ENCODE data around the gene ERBB3. TPM values are rescaled to one million over a fixed set of nuclear protein-coding genes. Genes with fewer than 3 reads are reported as not detected.

Gene ERBB3
- total RNA-seq, 4 donors from 2014 or later, result 2.9 to 8.3 (median 7.6) TPM

DNA sequence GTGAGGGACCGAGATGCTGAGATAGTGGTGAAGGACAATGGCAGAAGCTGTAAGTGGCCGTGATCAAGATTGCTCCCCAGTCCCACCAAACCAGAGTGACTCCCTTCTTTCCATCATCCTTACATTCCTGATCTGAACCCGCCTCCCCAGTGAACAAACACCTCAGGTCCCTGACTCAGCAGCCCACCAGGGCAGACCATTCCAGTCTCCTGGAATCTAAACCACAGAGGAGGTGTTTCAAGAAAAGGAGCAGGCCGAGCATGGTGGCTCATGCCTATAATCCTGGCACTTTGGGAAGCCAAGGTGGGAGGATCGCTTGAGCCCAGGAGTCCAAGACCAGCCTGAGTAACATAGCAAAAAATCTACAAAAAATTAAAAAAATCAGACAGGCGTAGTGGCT lies 6.6 kb downstream of the ERBB3 start:
- no peak for ATAC-seq (ENCODE audit: low FRiP score)
- TF ChIP-seq, protein P1, sequence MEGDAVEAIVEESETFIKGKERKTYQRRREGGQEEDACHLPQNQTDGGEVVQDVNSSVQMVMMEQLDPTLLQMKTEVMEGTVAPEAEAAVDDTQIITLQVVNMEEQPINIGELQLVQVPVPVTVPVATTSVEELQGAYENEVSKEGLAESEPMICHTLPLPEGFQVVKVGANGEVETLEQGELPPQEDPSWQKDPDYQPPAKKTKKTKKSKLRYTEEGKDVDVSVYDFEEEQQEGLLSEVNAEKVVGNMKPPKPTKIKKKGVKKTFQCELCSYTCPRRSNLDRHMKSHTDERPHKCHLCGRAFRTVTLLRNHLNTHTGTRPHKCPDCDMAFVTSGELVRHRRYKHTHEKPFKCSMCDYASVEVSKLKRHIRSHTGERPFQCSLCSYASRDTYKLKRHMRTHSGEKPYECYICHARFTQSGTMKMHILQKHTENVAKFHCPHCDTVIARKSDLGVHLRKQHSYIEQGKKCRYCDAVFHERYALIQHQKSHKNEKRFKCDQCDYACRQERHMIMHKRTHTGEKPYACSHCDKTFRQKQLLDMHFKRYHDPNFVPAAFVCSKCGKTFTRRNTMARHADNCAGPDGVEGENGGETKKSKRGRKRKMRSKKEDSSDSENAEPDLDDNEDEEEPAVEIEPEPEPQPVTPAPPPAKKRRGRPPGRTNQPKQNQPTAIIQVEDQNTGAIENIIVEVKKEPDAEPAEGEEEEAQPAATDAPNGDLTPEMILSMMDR (IDR thresholded peaks at IDR 0.05), result no peak
- no peak for DNase-seq (ENCODE audit: low spot score)

DNA sequence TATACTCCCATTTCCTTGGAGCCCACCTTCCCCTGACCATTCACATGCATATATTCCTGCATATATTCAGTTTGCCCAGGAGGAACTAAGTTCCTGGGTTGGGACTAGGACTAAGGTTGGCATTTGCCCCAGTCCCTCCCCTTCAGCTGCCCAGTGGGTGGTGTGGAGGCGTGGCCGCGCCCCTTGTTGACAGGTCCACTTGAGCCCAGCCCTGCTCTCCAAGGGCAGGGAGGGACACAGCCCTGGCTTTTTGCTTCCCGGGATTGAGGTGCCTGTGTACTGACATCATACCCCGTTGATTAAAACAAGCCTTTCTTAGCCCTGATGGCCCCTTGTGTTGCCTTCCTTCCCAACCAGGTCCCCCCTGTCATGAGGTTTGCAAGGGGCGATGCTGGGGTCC lies 7.3 kb downstream of the ERBB3 start:
- TF ChIP-seq, protein P1 (IDR thresholded peaks at IDR 0.05), result no peak
- ATAC-seq (ENCODE audit: low FRiP score) (no peak), DNase-seq (ENCODE audit: low spot score) (no peak)

DNA sequence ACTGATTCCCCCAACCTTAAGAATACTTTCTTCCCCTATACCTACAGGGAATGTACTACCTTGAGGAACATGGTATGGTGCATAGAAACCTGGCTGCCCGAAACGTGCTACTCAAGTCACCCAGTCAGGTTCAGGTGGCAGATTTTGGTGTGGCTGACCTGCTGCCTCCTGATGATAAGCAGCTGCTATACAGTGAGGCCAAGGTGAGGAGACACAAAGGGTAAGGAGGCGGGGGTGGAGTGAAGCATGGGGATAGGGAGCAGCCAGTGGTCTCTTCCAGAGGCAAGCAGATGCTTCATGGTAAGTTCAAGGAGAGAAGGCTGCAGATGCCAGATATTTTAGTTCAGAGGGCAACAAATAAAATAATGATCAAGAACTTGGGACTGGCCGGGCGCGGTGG lies 17.8 kb downstream of the ERBB3 start:
- ATAC-seq (ENCODE audit: low FRiP score), result no peak
- TF ChIP-seq, protein P1 (IDR thresholded peaks at IDR 0.05), result no peak
- no peak for DNase-seq (ENCODE audit: low spot score)

DNA sequence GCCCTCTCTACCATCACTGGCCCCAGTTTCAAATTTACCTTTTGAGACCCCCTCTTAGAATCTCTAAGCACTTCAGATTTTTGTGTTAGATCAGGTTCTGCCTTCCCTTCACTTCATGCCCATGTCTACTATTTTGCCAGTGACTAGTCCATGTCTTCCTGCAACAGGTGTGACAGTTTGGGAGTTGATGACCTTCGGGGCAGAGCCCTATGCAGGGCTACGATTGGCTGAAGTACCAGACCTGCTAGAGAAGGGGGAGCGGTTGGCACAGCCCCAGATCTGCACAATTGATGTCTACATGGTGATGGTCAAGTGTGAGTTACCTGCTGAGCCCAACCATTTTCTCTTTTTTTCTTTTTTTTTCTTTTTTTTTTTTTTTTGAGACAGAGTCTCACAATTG lies 18.6 kb downstream of the ERBB3 start:
- ATAC-seq (ENCODE audit: low FRiP score) (no peak), DNase-seq (ENCODE audit: low spot score) (no peak)
- TF ChIP-seq, protein P1 (IDR thresholded peaks at IDR 0.05), result no peak

DNA sequence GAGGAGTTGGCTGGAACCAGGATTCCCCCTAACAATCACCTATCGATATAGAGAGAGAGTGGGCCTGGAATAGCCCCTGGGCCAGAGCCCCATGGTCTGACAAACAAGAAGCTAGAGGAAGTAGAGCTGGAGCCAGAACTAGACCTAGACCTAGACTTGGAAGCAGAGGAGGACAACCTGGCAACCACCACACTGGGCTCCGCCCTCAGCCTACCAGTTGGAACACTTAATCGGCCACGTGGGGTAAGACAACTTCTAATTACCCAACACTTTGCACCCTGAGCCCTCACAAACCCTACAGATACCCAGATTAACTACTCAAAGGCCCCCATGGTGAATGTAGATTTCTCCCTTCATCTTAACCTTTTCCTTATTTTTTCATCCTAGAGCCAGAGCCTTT lies 19.8 kb downstream of the ERBB3 start:
- no peak for DNase-seq (ENCODE audit: low spot score)
- TF ChIP-seq, protein P1 (IDR thresholded peaks at IDR 0.05), result no peak

DNA sequence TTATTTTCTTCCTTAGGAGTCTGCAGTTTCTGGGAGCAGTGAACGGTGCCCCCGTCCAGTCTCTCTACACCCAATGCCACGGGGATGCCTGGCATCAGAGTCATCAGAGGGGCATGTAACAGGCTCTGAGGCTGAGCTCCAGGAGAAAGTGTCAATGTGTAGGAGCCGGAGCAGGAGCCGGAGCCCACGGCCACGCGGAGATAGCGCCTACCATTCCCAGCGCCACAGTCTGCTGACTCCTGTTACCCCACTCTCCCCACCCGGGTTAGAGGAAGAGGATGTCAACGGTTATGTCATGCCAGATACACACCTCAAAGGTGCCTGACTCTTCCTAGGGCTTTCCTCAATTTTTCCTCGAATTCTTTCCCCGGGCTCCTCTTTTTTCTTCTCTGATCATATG lies 21.1 kb downstream of the ERBB3 start:
- TF ChIP-seq, protein P1 (IDR thresholded peaks at IDR 0.05), result no peak
- DNase-seq (ENCODE audit: low spot score), result no peak
- ATAC-seq (ENCODE audit: low FRiP score), result no peak

More for the DNA sequence above, 19.8 kb downstream of the ERBB3 start:
- no peak for ATAC-seq (ENCODE audit: low FRiP score)

DNA sequence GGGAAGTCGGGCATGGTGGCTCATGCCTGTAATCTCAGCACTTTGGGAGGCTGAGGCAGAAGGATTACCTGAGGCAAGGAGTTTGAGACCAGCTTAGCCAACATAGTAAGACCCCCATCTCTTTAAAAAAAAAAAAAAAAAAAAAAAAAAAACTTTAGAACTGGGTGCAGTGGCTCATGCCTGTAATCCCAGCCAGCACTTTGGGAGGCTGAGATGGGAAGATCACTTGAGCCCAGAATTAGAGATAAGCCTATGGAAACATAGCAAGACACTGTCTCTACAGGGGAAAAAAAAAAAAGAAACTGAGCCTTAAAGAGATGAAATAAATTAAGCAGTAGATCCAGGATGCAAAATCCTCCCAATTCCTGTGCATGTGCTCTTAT lies 22.7 kb downstream of the ERBB3 start:
- TF ChIP-seq, protein P1 (IDR thresholded peaks at IDR 0.05), result no peak
- no peak for DNase-seq (ENCODE audit: low spot score)
- ATAC-seq (ENCODE audit: low FRiP score), result no peak
